HG03064 (cell line): Measurements from ENCODE around the gene XPO6.

Experiments used
- ATAC-seq: cut with Tn5 transposase; IDR thresholded peaks from one replicate; pipeline ENCODE4 v1.9.1; 2021; ENCODE audit warnings: low read depth; ENCODE audit not compliant: unreplicated experiment

Gene XPO6

GRCh38 chr16:28186752-28187151, 25.0 kb downstream of the XPO6 start:
- ATAC-seq = no peak

- no peak for ATAC-seq
These were observed 26.1 kb downstream of the XPO6 start for GRCh38 chr16:28185696-28186095.

GRCh38 chr16:28184625-28185024, 27.1 kb downstream of the XPO6 start:
- no peak for ATAC-seq

- ATAC-seq = no peak
These were observed 27.8 kb downstream of the XPO6 start for GRCh38 chr16:28183930-28184329.

DNA sequence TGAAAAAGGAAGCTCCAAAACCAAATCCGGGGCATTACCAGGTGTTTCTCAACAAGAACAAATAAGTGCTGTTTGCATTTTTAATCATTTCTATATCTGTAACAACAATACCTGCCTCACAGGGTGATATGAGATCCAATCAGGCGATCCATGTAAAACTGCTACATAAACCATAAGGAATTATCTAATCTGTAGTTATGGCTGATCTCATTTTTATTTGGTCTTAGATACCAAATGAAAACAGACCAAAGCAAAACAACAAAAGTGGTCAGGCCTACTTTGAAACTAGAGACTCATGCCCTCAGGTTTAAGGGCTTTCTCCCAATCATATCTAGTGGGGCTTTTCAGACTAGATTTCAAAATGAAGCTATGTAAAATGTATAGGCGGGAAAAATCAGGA, 28.3 kb downstream of the XPO6 start:
- no peak for ATAC-seq

GRCh38 chr16:28182801-28183200, 29.0 kb downstream of the XPO6 start:
- no peak for ATAC-seq

- no peak for ATAC-seq
These were observed 29.6 kb downstream of the XPO6 start for GRCh38 chr16:28182183-28182582.

DNA sequence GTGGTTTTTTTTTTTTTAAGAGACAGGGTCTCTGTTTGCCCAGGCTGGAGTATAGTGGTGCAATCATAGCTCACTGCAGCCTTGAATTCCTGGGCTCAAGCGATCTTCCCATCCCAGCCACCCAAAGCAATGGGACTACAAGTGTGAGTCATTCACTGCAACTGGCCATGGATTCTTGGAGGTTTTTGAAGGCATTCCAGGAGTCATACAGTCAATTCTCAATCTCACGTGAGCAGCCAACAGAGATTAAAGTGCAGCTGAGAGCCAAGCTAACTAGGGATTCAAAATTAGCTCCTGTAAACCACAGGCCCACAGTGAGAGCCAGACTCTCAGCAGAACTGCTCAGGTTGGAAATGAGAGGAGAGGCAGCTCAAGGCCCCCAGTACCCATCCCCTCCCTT, 30.2 kb downstream of the XPO6 start:
- ATAC-seq = no peak

- no peak for ATAC-seq
These were observed 30.9 kb downstream of the XPO6 start for GRCh38 chr16:28180655-28181460.

- no peak for ATAC-seq
These were observed 32.4 kb downstream of the XPO6 start for GRCh38 chr16:28179354-28179753.

DNA sequence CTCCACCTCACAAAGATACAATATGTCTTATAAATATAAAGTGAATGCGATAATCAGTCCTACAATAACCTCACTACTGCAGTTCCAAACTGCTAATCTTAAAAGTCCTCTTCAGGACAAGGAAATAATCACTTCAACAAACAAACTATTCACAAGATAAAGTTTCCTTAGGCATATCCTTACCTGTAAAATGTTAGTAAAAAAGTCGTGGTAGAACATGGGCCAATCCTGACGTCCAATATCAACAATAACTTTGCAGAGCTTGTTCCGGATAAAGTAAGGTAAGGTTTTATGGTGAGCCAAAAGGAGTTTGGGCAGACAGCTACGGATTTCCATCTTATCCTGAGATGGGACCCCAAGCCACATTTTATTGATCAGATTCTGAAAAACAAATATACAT, 36.0 kb downstream of the XPO6 start:
- ATAC-seq = no peak

DNA sequence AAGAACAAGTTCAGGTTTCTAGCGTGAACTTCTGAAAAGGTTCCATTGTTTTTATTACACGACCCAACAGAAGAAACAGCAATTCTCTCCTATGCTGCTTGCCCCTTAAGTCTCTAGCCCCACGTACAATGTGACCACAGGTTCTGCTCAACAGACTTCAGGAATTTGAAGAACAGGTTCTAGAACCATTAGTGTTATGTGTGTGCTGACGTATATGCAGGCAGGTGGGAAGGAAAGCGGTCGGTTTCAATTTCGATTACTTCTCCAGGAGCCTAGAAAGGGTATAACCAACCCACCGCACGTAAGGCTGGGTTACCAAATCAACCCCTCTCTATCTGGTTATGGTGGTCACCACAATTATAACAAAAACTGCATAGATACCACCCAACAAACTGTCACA, 39.4 kb downstream of the XPO6 start:
- no peak for ATAC-seq

GRCh38 chr16:28171816-28172215, 39.9 kb downstream of the XPO6 start:
- no peak for ATAC-seq

GRCh38 chr16:28168991-28169554, 42.7 kb downstream of the XPO6 start:
- no peak for ATAC-seq

DNA sequence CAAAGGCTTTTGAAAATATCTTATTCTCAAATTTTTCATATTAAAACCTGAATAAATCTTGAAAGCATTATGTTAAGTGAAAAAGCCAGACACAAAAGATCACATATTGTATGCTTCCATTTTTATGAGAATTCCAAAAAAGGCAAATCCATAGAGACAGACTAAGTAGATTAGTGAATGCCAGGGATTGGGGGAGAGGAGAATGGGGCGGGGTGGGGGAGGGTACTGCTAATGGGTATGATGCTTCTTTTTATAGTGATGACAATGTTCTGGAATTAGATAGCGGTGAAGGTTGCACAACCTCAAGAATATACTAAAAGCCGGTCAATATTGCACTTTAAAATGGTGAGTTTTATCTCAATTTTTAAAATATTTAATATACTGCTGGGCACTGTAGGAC, 44.0 kb downstream of the XPO6 start:
- no peak for ATAC-seq

DNA sequence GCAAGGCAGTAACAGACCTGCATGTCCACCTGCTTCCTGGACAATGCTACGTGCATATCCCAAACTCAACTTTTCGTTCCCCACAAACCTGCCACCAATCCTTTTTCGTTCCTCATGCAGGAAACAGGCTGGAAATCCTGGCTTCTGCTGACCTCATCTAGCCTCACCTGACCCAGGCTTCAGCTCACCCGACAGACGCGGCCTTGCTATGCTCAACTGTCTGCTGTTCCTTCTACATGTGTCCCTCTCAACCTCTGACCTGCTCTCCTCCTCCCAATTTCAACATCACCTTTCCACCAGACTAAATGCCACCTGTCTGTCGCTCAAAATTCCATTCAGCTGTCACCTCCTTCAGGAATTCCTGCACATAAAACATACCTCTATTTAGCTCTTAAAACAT, 44.5 kb downstream of the XPO6 start:
- no peak for ATAC-seq

DNA sequence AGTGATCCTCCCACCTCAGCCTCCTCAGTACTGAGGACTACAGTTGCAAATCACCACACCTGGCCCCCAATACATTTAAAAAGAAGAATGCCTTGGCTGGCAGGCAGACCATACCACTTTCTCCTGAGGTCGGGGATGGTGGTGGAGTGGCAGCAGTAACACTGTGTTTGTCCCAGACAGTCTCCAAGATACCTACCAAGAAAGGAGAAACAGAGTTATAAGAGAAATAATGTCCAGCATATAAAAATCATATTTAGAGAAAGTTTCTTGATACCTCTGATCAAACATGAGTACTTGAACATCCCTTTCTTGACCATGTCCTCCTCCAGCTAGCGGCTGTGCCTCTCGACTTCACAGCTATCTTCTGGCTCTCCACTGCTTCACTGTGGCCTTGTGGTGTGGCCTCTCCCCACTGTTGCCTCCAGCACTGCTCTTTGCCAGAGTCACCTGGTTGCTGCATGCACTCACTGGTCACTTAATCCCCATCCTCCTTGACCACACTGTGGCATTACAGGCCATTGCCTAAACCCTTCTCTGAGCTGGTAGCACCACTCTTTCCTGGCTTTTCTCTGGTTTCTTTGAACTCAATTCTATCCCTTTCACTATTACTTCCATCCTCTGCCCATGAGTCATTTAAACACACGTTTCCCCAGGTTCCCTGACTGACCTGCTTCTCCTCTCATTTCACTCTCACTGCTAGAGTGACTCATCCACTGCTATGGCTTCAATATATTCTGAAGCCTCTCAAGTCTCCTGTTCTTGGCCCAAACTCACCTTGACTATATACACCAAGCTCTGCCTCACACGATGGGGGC, 45.2 kb downstream of the XPO6 start:
- ATAC-seq = no peak

DNA sequence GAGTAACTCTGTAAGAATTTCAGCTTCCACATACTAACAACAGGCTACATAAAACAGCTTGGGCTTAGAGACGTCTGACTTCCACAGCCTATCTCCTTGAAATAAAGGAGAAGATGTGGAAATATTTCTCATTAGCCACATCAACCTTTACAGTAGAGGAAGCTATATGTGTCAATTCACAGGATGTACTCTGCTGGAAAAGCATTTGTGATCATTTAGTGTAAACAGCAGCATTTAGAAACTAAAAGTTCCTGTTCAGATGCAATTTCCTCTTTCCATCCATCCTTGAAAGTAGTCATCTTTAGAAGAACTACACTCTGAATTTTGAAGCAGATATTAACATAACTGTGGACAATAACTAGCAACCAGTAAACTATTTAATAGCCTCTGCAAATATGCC, 46.2 kb downstream of the XPO6 start:
- no peak for ATAC-seq

DNA sequence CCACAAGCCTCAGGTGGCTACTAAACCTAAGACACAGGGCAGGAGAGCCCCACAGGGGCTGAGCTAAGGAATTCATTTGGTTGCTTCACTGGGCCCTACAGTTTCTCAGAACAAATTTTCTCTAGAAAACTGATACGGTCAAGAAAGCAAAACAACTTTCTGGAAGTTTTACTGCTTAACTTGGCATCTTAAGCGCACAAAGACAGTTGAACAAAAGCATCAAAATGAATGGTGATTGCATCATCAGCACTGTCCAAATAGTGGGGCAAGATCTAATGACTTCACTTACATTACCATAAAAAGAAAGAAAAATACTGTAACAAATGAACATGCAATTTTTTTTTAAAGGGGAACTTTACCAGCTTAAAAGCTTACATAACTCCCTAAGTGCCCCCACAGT, 47.6 kb downstream of the XPO6 start:
- ATAC-seq = no peak

DNA sequence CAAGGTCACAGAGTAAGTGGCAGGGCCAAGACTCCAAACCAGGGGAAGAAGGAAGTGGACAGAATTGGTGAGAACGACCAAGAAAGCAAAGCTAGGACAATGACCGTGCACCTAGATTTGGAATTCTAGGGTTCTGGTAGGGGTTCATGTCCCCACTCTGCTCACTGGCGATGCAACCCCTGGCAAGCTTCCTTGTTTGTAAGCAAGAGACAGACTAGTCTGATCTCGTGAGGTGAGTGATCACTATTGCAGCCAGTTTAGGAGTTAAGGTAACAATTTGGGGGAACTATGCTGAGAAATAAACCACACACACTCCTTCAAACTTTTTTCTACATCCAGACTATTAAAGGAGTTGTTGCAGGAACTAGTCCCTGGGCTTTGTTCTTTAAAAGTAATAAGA, 48.1 kb downstream of the XPO6 start:
- ATAC-seq = no peak

DNA sequence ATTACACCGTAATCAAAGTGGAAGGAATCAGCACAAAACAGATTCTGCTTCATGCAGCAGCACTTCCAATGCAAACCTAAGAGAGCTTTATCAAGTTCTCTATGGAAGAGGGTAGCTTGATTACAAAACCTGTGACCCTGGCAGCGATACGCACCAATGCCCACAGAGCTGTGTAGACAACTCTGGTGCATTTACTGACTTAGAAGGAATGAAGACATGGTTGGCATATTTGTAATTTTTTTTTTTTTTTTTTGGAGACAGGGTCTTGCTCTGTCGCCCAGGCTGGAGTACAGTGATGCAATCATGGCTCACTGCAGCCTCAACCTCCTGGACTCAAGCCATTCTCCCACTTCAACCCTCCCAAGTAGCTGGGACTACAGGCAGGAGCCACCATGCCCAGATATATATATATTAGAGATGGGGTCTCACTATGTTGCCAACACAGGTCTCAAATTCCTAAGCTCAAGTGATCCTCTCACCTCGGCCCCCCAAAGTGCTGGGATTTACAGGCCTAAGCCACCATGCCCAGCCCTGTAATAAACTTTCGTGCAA, 49.4 kb downstream of the XPO6 start:
- no peak for ATAC-seq
